Measurements from ENCODE around the gene FAM53B.
A peak's percentile ranks its signal among the peaks of the same experiment; 100 is the strongest.

FAM53B gene

DNA sequence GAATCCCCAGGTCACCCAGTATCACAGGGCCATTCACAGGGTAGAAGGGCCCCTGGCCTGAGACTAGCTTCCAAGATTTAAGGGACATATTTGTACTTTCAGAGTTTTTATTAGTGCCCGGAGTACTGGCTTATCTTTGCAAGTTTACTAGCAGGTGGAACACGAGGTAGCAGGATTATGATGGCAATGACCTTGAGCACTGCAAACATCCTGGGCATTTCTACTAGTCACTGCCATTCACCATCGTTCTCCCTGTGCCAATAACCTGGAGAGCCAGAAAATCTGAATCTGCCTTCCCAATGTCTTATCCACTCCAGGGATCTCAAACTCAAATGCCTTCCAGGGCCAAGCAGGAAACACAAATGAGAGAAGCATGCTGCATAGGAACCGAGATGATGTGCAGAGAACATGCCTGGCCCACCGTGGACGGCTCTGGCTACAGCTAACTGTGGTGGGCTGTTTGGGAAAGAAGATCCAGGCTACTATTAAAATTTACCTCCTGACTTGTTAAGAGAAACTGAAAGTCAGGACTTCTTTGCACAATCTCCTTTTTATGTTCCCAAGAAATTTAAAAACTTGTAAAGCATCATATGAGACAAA, 16.7 kb downstream of the FAM53B start:
- DNase-seq (no peak), ATAC-seq (replicated peaks) (no peak)
- Mint-ChIP-seq H3K4me3 (peak overlapping the region in 1 of 2 donors; percentile 28), H3K9me3 (no peaks in the 10 kb centered on the region), H3K36me3 (peaks cover 2 to 19% of the 10 kb centered on the region in 2 donors), H3K4me1 (peaks cover 74 to 95% of the 10 kb centered on the region in 2 donors), H3K27me3 (no peaks in the 10 kb centered on the region), H3K27ac (peak overlapping the region; percentile 95)

DNA sequence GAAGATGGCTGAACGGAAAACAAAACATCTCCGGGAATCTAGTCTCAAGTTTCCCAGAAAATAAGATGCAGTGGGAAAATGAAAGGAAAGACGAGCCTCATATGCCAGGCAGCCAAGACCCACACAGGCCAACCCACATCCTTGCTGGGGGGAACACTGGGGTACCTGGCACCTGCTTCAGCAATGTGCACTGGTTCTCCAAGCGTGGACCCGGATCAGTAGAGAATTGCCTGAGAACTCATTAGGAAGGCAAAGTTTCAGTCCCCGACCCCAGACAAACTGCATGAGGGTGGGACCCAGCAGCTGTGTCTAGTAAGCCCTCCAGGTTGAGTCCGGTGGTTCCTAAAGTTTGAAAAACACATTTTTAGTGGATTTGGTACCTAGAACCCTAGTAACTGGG, 18.4 kb downstream of the FAM53B start:
- H3K4me3 Mint-ChIP-seq: no peak overlapping the region
- H3K27ac Mint-ChIP-seq: peak overlapping the region; percentile 67
- peaks cover 2 to 26% of the 10 kb centered on the region in 2 donors for H3K36me3 Mint-ChIP-seq

DNA sequence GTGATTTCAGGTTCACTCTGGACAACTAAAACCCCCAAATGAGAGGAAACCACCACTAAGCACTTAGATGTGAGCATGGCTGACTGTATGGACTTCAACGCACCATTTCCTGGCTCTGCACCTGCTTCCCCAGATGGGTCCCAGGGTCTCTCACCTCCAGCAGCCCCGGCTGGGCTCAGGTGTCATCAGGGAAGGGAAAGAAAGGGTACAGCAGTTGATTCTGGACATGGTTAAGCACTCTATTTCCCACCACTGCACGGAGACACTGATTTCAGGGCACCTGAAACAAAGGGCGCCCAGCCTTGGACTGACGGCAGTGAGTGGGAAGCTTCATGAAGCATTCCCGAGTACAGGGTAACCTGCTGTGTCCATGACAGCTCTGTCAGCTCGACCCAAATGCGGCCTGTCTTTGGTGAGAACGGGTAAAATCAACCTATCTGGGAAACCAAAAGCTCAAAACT, 19.0 kb downstream of the FAM53B start:
- ATAC-seq (replicated peaks) (no peak), DNase-seq (no peak)
- H3K27me3 Mint-ChIP-seq: no peaks in the 10 kb centered on the region
- H3K36me3 Mint-ChIP-seq: peaks cover 2 to 26% of the 10 kb centered on the region in 2 donors
- peak overlapping the region; percentile 96 for H3K27ac Mint-ChIP-seq
- no peaks in the 10 kb centered on the region for H3K9me3 Mint-ChIP-seq
- peak overlapping the region in 1 of 2 donors; percentile 18 for H3K4me3 Mint-ChIP-seq
- H3K4me1 Mint-ChIP-seq: peaks cover 74 to 91% of the 10 kb centered on the region in 2 donors

More for the DNA sequence above, 18.4 kb downstream of the FAM53B start:
- H3K4me1 Mint-ChIP-seq: peaks cover 77 to 97% of the 10 kb centered on the region in 2 donors
- H3K27me3 Mint-ChIP-seq: no peaks in the 10 kb centered on the region
- no peak for ATAC-seq (replicated peaks)
- no peaks in the 10 kb centered on the region for H3K9me3 Mint-ChIP-seq
- DNase-seq: no peak

DNA sequence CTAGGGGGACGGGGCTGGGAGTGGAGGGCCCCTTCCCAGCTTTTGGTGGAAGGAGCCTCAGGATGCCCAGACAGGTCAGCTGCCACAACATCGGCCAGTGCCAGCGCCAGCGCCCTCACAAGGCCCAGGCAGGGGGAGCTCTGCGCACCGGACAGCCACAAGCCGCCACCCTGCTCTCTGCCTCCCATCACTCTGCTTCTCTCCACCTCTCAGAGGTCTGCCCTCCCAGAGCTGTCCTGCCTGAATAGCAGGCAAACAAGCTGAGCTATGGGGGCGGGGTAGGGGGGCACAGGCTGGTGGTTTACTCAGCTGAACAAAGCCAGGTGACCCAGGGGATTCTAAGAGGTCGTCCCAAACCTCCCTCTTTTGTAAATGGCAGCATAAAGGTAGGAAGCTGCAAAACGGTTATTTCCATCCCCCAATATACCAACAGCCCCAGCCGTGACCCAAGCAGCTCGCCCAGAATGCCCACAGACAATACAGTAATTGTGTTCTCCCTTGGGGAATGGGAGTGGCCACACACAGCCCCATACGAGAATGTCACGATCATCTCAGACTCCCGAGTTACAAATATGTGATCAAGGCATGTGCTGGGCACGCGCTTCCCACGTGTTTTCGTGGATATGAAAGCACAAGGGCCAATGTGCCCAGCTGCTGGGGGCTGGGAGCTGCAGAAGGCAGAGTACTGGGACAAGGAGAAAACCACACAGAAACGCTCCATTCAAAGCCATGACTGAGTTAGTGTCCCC, 19.7 kb downstream of the FAM53B start:
- Mint-ChIP-seq H3K4me1 (peaks cover 69 to 88% of the 10 kb centered on the region in 2 donors), H3K27ac (peak overlapping the region; percentile 96), H3K27me3 (no peaks in the 10 kb centered on the region), H3K36me3 (peaks cover 3 to 21% of the 10 kb centered on the region in 2 donors), H3K4me3 (peak overlapping the region; percentile 55 to 80), H3K9me3 (no peaks in the 10 kb centered on the region)
- ATAC-seq (replicated peaks) (no peak), DNase-seq (no peak)

DNA sequence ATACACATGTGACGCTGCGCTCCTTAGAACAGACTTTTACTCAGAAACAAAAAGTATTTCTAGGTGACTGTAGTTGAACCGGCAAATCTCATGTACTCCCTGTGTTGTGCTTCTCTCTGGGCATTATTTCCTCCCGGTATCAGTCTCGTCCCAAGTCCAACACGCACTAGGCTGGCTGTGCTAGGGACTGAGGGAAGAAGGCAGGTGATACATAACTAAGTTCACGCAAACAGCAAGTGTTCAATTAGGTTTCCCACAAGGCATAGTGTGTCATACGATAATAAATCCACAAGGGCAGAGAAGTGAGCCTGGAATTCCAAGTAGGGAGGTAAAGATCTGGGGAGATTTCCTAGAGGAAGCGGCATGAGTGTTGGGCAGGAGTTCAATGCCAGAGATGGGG, 20.4 kb downstream of the FAM53B start:
- Mint-ChIP-seq H3K27ac (peak overlapping the region; percentile 96), H3K9me3 (no peaks in the 10 kb centered on the region), H3K27me3 (no peaks in the 10 kb centered on the region), H3K36me3 (peaks cover 3 to 21% of the 10 kb centered on the region in 2 donors), H3K4me1 (peaks cover 69 to 88% of the 10 kb centered on the region in 2 donors), H3K4me3 (peak overlapping the region; percentile 55 to 80)
- ATAC-seq (replicated peaks) (no peak), DNase-seq (no peak)

DNA sequence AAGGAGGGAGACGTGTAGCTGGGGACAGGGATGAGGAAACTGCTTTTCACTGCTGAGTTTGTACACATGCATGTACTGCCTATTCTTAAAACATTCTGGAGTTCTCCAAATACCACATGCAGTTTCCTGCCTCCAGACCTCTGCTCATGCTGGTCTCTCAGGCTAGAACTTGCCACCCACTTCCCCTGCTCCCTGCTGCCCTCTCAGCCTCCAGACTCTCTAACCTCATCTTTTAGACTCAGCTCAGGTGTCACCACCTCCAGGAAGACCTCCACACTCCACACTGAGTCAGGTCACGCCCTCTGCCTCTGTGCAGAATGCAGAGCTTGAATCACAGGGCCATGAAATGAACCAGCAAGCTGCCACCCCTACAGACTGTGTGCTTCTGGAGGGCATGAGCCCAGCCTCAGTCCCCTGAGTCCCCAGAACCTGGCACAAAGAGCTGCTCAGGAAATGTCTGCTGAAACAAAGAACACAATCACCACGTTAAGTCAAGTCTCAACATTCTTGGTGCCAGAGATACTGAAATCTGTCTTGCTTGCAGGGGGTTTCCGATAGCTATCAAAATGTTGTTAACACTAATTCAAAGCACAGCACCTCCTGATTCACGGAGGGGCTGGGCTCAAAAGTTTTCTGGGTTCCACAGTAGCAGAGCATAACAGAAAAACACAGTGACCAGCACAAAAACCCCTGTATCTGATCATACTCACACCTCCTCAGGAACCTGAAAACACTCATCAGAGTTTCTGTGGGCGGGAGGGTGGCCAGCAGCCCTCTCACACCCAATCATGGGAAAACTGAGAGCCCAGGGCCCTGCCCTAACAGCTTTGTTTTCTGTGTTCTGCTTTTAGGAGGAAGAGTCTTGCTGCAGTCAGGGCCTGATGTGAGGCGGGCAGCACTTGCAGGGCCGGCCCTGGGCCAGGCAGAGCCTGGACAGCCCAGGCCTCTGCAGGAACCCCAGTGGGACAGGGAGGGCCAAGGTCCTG, 21.1 kb downstream of the FAM53B start:
- Mint-ChIP-seq H3K4me3 (peak overlapping the region; percentile 55 to 80), H3K36me3 (peaks cover 3 to 21% of the 10 kb centered on the region in 2 donors), H3K27me3 (no peaks in the 10 kb centered on the region), H3K9me3 (no peaks in the 10 kb centered on the region), H3K27ac (peak overlapping the region; percentile 96), H3K4me1 (peaks cover 63 to 88% of the 10 kb centered on the region in 2 donors)
- DNase-seq (peak; percentile 72), ATAC-seq (replicated peaks) (peak; percentile 64 to 71)

DNA sequence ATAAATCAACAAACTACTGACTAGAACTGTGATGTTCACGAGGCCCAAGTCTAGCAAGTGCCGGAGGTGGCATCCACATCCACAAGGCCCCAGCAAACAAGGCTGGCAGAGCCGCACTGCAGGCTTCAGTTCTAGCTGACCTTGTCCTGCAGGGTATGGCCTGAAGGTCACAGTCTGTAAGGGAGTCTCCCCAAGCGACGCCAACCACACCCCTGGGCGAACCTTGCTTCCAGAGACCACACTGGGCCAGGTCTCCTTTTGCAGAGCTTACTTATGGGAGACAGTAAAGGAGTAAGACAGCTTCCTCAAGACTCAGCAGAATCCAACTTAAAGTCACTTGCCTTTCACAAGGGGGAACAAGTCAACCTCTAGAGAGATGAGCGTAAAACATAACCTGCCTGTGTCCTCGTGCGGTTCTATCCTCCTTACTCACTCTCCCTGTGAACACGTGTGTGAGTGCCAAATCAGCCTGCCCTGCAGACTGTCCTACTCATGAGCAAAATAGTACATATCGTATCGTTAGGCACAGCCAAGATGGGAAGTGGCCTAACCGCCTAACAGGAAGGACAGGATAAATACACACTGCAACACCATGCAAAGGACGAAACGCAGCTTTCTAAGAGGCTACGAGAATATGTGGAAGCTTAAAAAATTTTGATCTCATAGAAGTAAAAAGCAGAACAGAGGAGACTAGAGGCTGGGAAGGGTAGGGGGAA, 22.7 kb downstream of the FAM53B start:
- DNase-seq: no peak
- H3K9me3 Mint-ChIP-seq: no peaks in the 10 kb centered on the region
- H3K4me1 Mint-ChIP-seq: peaks cover 70 to 88% of the 10 kb centered on the region in 2 donors
- ATAC-seq (replicated peaks): no peak
- no peaks in the 10 kb centered on the region for H3K27me3 Mint-ChIP-seq
- H3K4me3 Mint-ChIP-seq: peak overlapping the region; percentile 12 to 71
- peak overlapping the region; percentile 96 for H3K27ac Mint-ChIP-seq
- peaks cover 3 to 26% of the 10 kb centered on the region in 2 donors for H3K36me3 Mint-ChIP-seq

DNA sequence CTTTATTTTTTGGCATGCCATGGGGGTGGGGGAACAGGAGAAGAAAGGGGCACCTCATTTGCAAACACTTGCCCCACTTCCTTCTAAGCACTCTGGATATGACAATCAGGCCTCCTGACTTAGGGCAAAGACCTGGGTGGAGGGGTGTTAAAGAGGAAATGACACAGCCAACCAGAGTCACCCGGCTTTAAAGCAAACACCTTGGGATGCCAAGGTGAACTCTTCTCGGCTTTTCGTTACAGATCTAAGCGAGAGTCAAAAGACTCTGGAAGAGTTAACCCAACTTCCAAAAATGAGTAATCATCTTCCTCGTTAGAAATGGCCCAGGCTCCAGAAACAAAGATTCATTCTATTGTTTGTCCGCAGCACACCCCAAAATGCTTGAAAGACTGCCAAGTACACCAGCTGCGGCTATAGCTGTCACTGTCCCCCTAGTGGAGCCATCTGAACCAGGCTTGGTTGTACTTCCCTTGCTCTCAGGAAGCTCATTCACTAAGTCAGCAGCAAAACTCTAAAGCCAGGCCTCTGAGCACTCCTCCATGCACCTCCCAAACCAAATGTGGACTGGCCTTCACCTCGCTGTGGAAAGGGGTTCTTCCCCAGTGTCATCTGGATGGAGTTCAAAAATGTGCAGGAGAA, 24.8 kb downstream of the FAM53B start:
- Mint-ChIP-seq H3K27me3 (no peaks in the 10 kb centered on the region), H3K9me3 (no peaks in the 10 kb centered on the region), H3K4me1 (peaks cover 68 to 87% of the 10 kb centered on the region in 2 donors), H3K27ac (peak overlapping the region; percentile 72), H3K4me3 (peak overlapping the region; percentile 60 to 76), H3K36me3 (peaks cover 8 to 24% of the 10 kb centered on the region in 2 donors)
- DNase-seq (peak; percentile 75), ATAC-seq (replicated peaks) (peak; percentile 64 to 66)

DNA sequence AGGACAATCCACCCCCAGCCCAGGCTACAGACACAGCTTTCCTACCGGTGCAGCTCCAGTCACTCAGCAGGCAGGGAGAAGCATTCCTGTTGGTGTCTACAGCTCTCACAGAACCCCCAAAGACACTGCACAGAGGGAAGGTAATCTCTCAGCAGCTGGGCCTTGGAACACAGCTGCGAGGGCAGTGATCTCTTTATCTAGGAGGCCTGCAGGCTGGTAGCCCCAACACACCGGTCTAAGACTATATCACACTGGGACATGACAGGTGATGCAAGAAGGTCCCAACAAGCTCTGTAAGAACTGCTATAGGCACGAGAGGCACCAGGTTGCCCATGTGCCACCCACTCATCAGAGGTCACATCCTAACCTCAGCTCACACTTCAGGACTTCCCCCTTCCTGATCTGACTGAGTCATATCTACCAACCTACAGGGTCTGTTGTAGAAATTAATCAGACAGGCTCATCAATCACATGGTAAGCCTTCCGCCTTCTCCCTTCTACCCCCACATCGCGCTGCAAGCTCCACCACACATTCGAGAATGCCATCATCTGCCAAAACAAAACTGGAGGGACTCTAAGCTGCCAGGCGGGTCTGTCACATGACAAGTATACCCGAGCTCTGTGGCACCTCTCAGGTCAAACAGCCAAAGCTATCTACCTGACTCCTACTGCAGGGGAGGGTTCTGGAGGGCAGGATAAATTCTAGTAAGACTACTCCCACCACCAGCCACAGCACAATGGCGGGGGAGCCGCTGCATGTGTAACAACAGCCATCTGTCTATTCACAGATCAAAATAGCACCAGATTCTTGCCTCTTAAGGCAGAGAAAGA, 26.1 kb downstream of the FAM53B start:
- Mint-ChIP-seq H3K27me3 (no peaks in the 10 kb centered on the region), H3K36me3 (peaks cover 8 to 19% of the 10 kb centered on the region in 2 donors), H3K27ac (peak overlapping the region; percentile 72), H3K4me3 (peak overlapping the region; percentile 58 to 76), H3K9me3 (no peaks in the 10 kb centered on the region), H3K4me1 (peaks cover 64 to 87% of the 10 kb centered on the region in 2 donors)
- DNase-seq (peak; percentile 87), ATAC-seq (replicated peaks) (peak; percentile 81 to 85)

DNA sequence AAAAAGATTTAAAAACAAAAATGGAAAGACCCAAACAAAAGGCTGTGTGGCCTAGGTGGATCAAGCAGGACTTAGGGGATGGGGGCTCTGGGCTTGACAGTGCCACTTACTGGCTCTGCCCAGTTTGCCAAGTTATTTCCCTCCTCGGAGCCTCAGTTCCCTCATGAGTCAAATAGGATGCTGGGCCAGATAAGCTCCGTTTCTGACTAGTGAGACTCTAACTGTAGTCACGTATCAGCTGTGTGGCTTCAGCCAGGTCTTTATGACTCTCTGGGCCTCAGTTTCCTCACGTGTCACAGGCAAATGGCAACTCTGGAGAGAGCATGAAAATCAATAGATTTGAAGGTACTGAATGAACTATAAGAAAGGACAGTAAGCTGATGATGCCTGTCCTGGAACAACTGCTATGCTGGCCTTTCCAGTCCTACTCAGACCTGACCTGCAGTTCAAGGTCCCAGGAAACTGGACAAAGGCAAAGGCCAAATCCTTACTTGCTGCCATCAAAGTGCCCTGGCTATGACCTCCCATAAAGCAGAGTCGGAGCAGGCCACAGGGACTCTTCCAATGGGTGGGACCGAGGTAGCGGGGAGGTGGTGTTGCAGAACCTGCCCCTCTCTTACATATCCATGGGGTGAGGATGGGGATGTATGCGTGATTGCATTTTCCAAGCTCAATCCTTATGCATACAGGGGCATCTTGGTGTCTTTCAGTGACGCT, 27.0 kb downstream of the FAM53B start:
- no peaks in the 10 kb centered on the region for H3K9me3 Mint-ChIP-seq

DNA sequence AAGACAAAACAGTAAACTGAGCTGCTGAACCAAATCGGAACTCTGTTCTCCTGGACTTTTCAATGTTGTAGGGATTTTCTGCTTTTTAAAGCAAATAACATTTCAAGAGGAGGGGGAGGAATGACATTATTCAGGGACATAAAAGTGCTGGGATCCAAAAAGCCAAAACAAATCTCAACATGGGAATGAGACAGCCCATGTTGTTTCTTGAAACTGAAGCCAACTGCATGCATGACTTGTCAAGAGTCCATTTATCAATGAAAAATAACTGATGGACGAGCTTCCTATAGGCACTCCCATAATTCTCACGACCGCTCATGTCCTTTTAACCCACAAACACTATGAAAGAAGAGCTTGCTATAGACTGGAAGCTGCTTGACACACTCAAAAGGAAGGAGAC, 27.8 kb downstream of the FAM53B start:
- Mint-ChIP-seq H3K27ac (peak overlapping the region; percentile 82), H3K27me3 (no peaks in the 10 kb centered on the region), H3K36me3 (peaks cover 6 to 17% of the 10 kb centered on the region in 2 donors), H3K9me3 (no peaks in the 10 kb centered on the region), H3K4me1 (peaks cover 60 to 79% of the 10 kb centered on the region in 2 donors), H3K4me3 (peak overlapping the region in 1 of 2 donors; percentile 12)
- ATAC-seq (replicated peaks): no peak
- DNase-seq: no peak

More for the DNA sequence above, 27.0 kb downstream of the FAM53B start:
- DNase-seq (no peak), ATAC-seq (replicated peaks) (no peak)
- peak overlapping the region; percentile 7 to 76 for H3K4me3 Mint-ChIP-seq
- H3K27ac Mint-ChIP-seq: peak overlapping the region; percentile 72
- H3K27me3 Mint-ChIP-seq: no peaks in the 10 kb centered on the region
- peaks cover 66 to 87% of the 10 kb centered on the region in 2 donors for H3K4me1 Mint-ChIP-seq
- H3K36me3 Mint-ChIP-seq: peaks cover 6 to 23% of the 10 kb centered on the region in 2 donors

DNA sequence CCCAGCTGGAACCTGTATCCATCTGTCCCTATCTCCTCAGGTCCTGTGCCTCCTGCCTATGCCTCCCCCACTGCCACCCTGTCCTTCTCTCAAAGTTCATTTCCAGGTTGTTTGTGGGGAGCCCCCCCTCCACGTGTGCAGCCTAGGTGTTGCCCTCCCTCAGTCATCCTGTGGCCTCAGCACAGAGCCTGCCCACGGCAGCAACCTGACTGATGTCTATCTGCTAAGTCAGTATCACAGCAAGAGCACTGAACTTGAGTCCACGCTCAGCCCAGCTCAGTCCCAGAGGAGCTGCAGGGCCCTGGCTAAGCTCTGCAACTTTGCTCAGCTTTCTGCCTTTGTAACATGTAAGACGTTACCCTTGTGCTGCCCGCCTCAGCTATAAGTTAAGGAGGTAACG, 28.7 kb downstream of the FAM53B start:
- DNase-seq: no peak
- H3K4me3 Mint-ChIP-seq: no peak overlapping the region
- H3K4me1 Mint-ChIP-seq: peaks cover 62 to 83% of the 10 kb centered on the region in 2 donors
- no peaks in the 10 kb centered on the region for H3K9me3 Mint-ChIP-seq
- ATAC-seq (replicated peaks): no peak
- peaks cover 6 to 21% of the 10 kb centered on the region in 2 donors for H3K36me3 Mint-ChIP-seq
- H3K27me3 Mint-ChIP-seq: no peaks in the 10 kb centered on the region
- peak overlapping the region; percentile 38 for H3K27ac Mint-ChIP-seq
